ENCODE data around the gene SPIRE2. TPM values are rescaled to one million over a fixed set of nuclear protein-coding genes. Genes with fewer than 3 reads are reported as not detected.

SPIRE2 gene
- total and polyA plus RNA-seq, 2 of the 4 experiments (the other 2 are of a cell fraction), result 0.72 to 1.9 TPM

GRCh38 chr16:89870440-89870839, 42.2 kb downstream of the SPIRE2 start:
- Histone ChIP-seq H4K20me1 (ENCODE audit: insufficient read depth, low read length) (peaks cover 17% of the 10 kb centered on the region), H4K8ac (ENCODE audit: low read depth in 2 of 2, low read length in 2 of 2) (no peak overlapping the region), H2BK120ac (ENCODE audit: low read depth, low read length) (no peak overlapping the region), H3K27ac (ENCODE audit: insufficient read depth, low read length) (no peak overlapping the region), H2AK5ac (ENCODE audit: low read depth, low read length) (no peak overlapping the region), H3K4me2 (ENCODE audit: low read depth, low read length) (no peak overlapping the region), H4K91ac (ENCODE audit: insufficient read depth, low read depth, low read length) (no peak overlapping the region), H3K4me1 (ENCODE audit: control insufficient read depth, insufficient read depth, low read length) (peaks cover 9% of the 10 kb centered on the region), H2BK5ac (ENCODE audit: low read depth, low read length, poor library complexity, severe bottlenecking) (no peak overlapping the region), H2AFZ (replicated peaks; ENCODE audit: low read length, poor library complexity) (no peak overlapping the region), H3K36me3 (ENCODE audit: control insufficient read depth, insufficient read depth, low read length) (peaks cover 15% of the 10 kb centered on the region), H3K4ac (ENCODE audit: low read depth, low read length) (no peak overlapping the region), H2BK15ac (ENCODE audit: low read depth, low read length) (no peak overlapping the region), H3K18ac (ENCODE audit: low read depth, low read length) (no peak overlapping the region), H3K14ac (replicated peaks; ENCODE audit: low read depth, low read length) (no peak overlapping the region), H3K4me3 (ENCODE audit: insufficient read depth, low read depth, low read length) (no peak overlapping the region), H3K9me3 (ENCODE audit: control insufficient read depth, insufficient read depth, low read length) (peaks cover 5% of the 10 kb centered on the region), H2AK9ac (replicated peaks; ENCODE audit: low read depth, low read length, poor library complexity) (no peak overlapping the region), H2BK20ac (ENCODE audit: low read depth, low read length) (no peak overlapping the region), H3K9me1 (ENCODE audit: insufficient read depth, low read length) (peaks cover 4% of the 10 kb centered on the region; the same call in 1 of the 2 replicates), H3K56ac (ENCODE audit: extremely low read depth, insufficient read depth, low read length) (no peak overlapping the region), H3K27me3 (ENCODE audit: control insufficient read depth, insufficient read depth, low read length) (no peaks in the 10 kb centered on the region), H4K5ac (ENCODE audit: low read depth, low read length) (no peak overlapping the region), H3K9ac (ENCODE audit: low read depth, low read length) (no peak overlapping the region), H3K23ac (ENCODE audit: low read depth, low read length) (no peak overlapping the region), H3K79me1 (ENCODE audit: low read depth in 1 of 2, low read length in 2 of 2) (peaks cover 6 to 34% of the 10 kb centered on the region in 2 experiments; a peak in 3 of 4 replicates)
- DNase-seq (no peak), ATAC-seq (ENCODE audit: low read depth) (no peak)
- no TSS peak for BruUV-seq (replicated peaks)
- no peak for TF ChIP-seq RFX5 (IDR thresholded peaks at IDR 0.05; ENCODE audit: low read depth, low read length)
- TF ChIP-seq USF2 (IDR thresholded peaks at IDR 0.05; ENCODE audit: low read depth, low read length), result no peak
- no peak for TF ChIP-seq POLR2A (IDR thresholded peaks at IDR 0.05; ENCODE audit: low read depth, low read length)
- TF ChIP-seq MXI1 (IDR thresholded peaks at IDR 0.05; ENCODE audit: borderline replicate concordance, low read depth, low read length), result no peak
- TF ChIP-seq ELK1 (IDR thresholded peaks at IDR 0.05; ENCODE audit: borderline replicate concordance, low read depth, low read length), result no peak
- TF ChIP-seq MAZ (IDR thresholded peaks at IDR 0.05; ENCODE audit: borderline replicate concordance, low read depth, low read length), result no peak
- TF ChIP-seq MAFK (IDR thresholded peaks at IDR 0.05; ENCODE audit: low read depth, low read length), result no peak
- in situ Hi-C loops (cut with MboI; ENCODE audit: low sequenced_read_pairs), result no loop called here
- ChIA-PET CTCF (no interaction called here), POLR2A (ENCODE audit: unreplicated experiment) (no interaction called here)
- WGBS, 2 experiments (ENCODE audit: extremely low coverage in 2 of 2, insufficient read length in 1 of 2), result 100% methylated on average over 1 of the region's 6 CpGs; no CpG with 5 or more reads in 1 of the 2 experiments
- dilution Hi-C loops (cut with HindIII; ENCODE audit: low sequenced_read_pairs, unreplicated experiment), result no loop called here
- intact Hi-C loops (cut with micrococcal nuclease), result no loop called here

Data from IMR-90 (cell line).